Mesenchymal stem cell (in vitro differentiated cells and primary cell): ENCODE data around the gene LUZP2.

Source experiments
- DNase-seq: peaks from one replicate; pipeline ENCODE4 v3.0.0-alpha.2; 2013
- H2AFZ ChIP-seq: one replicate; pipeline ENCODE4 v1.6.1; 2013; ENCODE audit warnings: low read depth, mild to moderate bottlenecking, control low read depth, inconsistent platforms, low read length, moderate library complexity
- H2AK5ac ChIP-seq: 2 replicates; pipeline ENCODE4 v1.6.1; 2013; ENCODE audit warnings: low read length, moderate library complexity, mild to moderate bottlenecking, inconsistent platforms; ENCODE audit not compliant: severe bottlenecking
- H2BK120ac ChIP-seq: one replicate; pipeline ENCODE4 v1.6.1; 2013; ENCODE audit warnings: low read depth, mild to moderate bottlenecking, inconsistent platforms, low read length, moderate library complexity
- H2BK12ac ChIP-seq, 2 experiments: one replicate each; pipeline ENCODE4 v1.6.1; 2013; ENCODE audit warnings: inconsistent platforms in 2 of 2, low read length in 2 of 2, mild to moderate bottlenecking in 2 of 2, moderate library complexity in 2 of 2, control low read depth in 1 of 2
- H2BK15ac ChIP-seq: one replicate; pipeline ENCODE4 v1.6.1; 2013; ENCODE audit warnings: mild to moderate bottlenecking, low read depth, inconsistent platforms; ENCODE audit not compliant: poor library complexity, severe bottlenecking
- H2BK5ac ChIP-seq: 2 replicates; pipeline ENCODE4 v1.6.1; 2013; ENCODE audit warnings: low read depth, mild to moderate bottlenecking, low read length, control low read depth, inconsistent platforms; ENCODE audit not compliant: poor library complexity, severe bottlenecking
- H3K14ac ChIP-seq, 2 experiments: one replicate each; pipeline ENCODE4 v1.6.1; 2013; ENCODE audit warnings: inconsistent platforms in 2 of 2, low read length in 2 of 2, control low read depth in 1 of 2, mild to moderate bottlenecking in 1 of 2, moderate library complexity in 1 of 2
- H3K18ac ChIP-seq, 2 experiments: one replicate each; pipeline ENCODE4 v1.6.1; 2013; ENCODE audit warnings: inconsistent platforms in 2 of 2, low read length in 2 of 2, control low read depth in 1 of 2, low read depth in 1 of 2, mild to moderate bottlenecking in 1 of 2
- H3K23ac ChIP-seq, 2 experiments: one replicate each; pipeline ENCODE4 v1.6.1; 2013; ENCODE audit warnings: inconsistent platforms in 2 of 2, low read length in 2 of 2, mild to moderate bottlenecking in 2 of 2, moderate library complexity in 2 of 2, control low read depth in 1 of 2
- H3K27ac ChIP-seq: 2 replicates; pipeline ENCODE4 v1.5.1; 2013; ENCODE audit warnings: mild to moderate bottlenecking, moderate library complexity, low read length, control low read depth, inconsistent platforms; ENCODE audit not compliant: poor library complexity, severe bottlenecking
- H3K27me3 ChIP-seq, 2 experiments: 2 replicates each; pipeline versions ENCODE4 v1.6.1 to v1.7.0; 2013; ENCODE audit warnings: low read length in 2 of 2, mild to moderate bottlenecking in 2 of 2, moderate library complexity in 2 of 2, control low read depth in 1 of 2, inconsistent platforms in 1 of 2; ENCODE audit not compliant: control insufficient read depth in 1 of 2, insufficient read depth in 1 of 2
- H3K36me3 ChIP-seq, 2 experiments: 2 replicates each; pipeline versions ENCODE4 v1.6.1 to v1.7.0; 2013; ENCODE audit warnings: low read length in 2 of 2, control low read depth in 1 of 2, inconsistent platforms in 1 of 2, low read depth in 1 of 2, mild to moderate bottlenecking in 1 of 2; ENCODE audit not compliant: insufficient read depth in 2 of 2, control insufficient read depth in 1 of 2
- H3K4ac ChIP-seq, 2 experiments: one replicate each; pipeline ENCODE4 v1.6.1; 2013; ENCODE audit warnings: inconsistent platforms in 2 of 2, low read length in 2 of 2, mild to moderate bottlenecking in 2 of 2, moderate library complexity in 2 of 2, control low read depth in 1 of 2, low read depth in 1 of 2
- H3K4me1 ChIP-seq: 2 replicates; pipeline ENCODE4 v1.6.1; 2013; ENCODE audit warnings: low read depth, low read length, control low read depth; ENCODE audit not compliant: control insufficient read depth, insufficient read depth
- H3K4me2 ChIP-seq: 2 replicates; pipeline ENCODE4 v1.6.1; 2013; ENCODE audit warnings: low read length, mild to moderate bottlenecking, inconsistent platforms; ENCODE audit not compliant: poor library complexity, severe bottlenecking
- H3K4me3 ChIP-seq, 2 experiments: 2 replicates each; pipeline versions ENCODE4 v1.5.1 to v1.7.0; 2013; ENCODE audit warnings: low read length in 2 of 2, mild to moderate bottlenecking in 2 of 2, control low read depth in 1 of 2, low read depth in 1 of 2; ENCODE audit not compliant: insufficient read depth in 1 of 2
- H3K79me1 ChIP-seq: replicated peaks from 2 replicates; pipeline ENCODE4 v1.6.1; 2013; ENCODE audit warnings: mild to moderate bottlenecking, control low read depth, low read length, inconsistent platforms; ENCODE audit not compliant: poor library complexity, severe bottlenecking
- H3K9ac ChIP-seq: 2 replicates; pipeline ENCODE4 v1.7.0; 2013; ENCODE audit warnings: mild to moderate bottlenecking, low read length, moderate library complexity
- H3K9me3 ChIP-seq: 2 replicates; pipeline ENCODE4 v1.7.0; 2013; ENCODE audit warnings: mild to moderate bottlenecking, low read length; ENCODE audit not compliant: control insufficient read depth
- H4K8ac ChIP-seq: one replicate; pipeline ENCODE4 v1.6.1; 2013; ENCODE audit warnings: inconsistent platforms, mild to moderate bottlenecking, low read length, moderate library complexity
- H4K91ac ChIP-seq: one replicate; pipeline ENCODE4 v1.6.1; 2013; ENCODE audit warnings: mild to moderate bottlenecking, low read length, inconsistent platforms
- WGBS: methylation state at CpG from one replicate; pipeline ENCODE4 v1.1.7; 2013; ENCODE audit warnings: mixed read lengths; 5-methylcytosine and 5-hydroxymethylcytosine counted together

Gene LUZP2

DNA sequence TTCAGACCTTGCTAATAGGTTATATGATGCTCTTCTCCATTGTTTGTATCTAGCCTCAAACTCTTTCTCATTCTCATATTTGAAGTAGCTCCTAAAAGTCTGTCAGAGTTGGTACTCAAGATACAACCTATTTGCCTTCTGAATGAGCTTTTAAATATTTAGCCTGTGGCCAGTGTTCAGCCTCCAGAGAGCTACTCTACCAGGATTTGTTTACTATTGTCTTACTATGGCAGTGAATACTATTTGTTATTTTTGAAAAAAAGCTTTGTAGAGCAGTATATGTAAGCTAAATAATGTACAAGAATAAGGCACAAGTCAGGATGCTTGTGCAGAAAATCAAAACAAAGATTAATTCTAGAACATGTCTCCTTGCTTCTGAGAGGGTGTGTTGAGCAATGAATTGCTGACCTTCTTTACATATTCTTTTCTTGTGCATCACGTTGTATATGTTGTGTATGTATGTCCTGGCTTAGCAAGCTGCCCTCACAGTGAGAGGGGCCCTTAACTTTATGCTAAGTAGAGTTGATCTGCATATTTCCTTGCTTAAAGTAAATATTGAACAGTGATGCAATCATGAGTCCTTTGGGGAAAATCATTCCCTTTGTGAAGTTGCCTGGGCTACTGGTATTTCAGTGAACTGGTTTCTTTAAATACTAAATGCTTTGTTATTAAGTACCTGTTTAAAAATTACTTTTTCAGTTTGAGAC, 438.0 kb downstream of the LUZP2 start:
- no peak overlapping the region for H2BK5ac ChIP-seq
- H3K23ac ChIP-seq, result no peak overlapping the region
- no peak overlapping the region for H3K18ac ChIP-seq
- H3K9ac ChIP-seq, result no peak overlapping the region
- no peak overlapping the region for H2AK5ac ChIP-seq
- H2BK12ac ChIP-seq, result no peak overlapping the region
- no peaks in the 10 kb centered on the region for H3K36me3 ChIP-seq
- no peak overlapping the region for H4K91ac ChIP-seq
- no peaks in the 10 kb centered on the region for H3K9me3 ChIP-seq
- peak; percentile 43 for DNase-seq
- H3K4me3 ChIP-seq, result no peak overlapping the region
- H3K79me1 ChIP-seq, result no peaks in the 10 kb centered on the region
- no peak overlapping the region for H4K8ac ChIP-seq
- no peak overlapping the region for H3K4me2 ChIP-seq
- no peak overlapping the region for H2BK120ac ChIP-seq
- no peak overlapping the region for H2BK15ac ChIP-seq
- no peak overlapping the region for H2AFZ ChIP-seq
- H3K14ac ChIP-seq, result no peak overlapping the region
- WGBS, result 65% methylated on average over 1 of the region's 1 CpG
- H3K27me3 ChIP-seq, result no peaks in the 10 kb centered on the region
- H3K4ac ChIP-seq, result no peak overlapping the region
- H3K4me1 ChIP-seq, result no peaks in the 10 kb centered on the region
- no peak overlapping the region for H3K27ac ChIP-seq

DNA sequence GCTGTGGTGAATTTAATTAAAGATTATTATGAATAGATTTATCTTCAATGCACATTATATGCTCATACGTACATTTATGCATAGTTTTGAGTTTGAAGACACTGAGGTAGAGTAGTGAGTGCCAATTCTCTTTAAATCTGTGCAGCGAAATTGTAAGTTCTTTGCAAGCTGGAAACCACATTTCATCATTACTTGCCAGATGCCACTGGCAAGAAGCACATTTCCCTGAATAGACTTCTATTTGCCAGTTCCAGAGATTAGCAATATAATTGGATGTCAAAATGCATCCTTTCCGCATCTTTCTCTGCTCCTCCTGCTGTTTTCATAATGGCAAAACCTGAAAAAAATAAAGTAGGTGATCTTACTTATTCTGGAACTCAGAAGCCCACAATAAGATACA, 448.0 kb downstream of the LUZP2 start:
- Histone ChIP-seq H2BK15ac (no peak overlapping the region), H3K4ac (no peak overlapping the region), H3K9ac (no peak overlapping the region), H4K8ac (no peak overlapping the region), H3K27me3 (no peaks in the 10 kb centered on the region), H3K18ac (no peak overlapping the region), H2BK5ac (no peak overlapping the region), H3K9me3 (no peaks in the 10 kb centered on the region), H3K4me3 (no peak overlapping the region), H3K4me1 (no peaks in the 10 kb centered on the region), H3K36me3 (no peaks in the 10 kb centered on the region), H3K27ac (no peak overlapping the region), H4K91ac (no peak overlapping the region), H3K23ac (no peak overlapping the region), H2BK12ac (no peak overlapping the region), H3K14ac (no peak overlapping the region), H3K79me1 (no peaks in the 10 kb centered on the region), H2AFZ (no peak overlapping the region), H2BK120ac (no peak overlapping the region), H3K4me2 (no peak overlapping the region), H2AK5ac (no peak overlapping the region)
- no CpG with 5 or more reads among the region's 3 CpGs for WGBS
- no peak for DNase-seq

DNA sequence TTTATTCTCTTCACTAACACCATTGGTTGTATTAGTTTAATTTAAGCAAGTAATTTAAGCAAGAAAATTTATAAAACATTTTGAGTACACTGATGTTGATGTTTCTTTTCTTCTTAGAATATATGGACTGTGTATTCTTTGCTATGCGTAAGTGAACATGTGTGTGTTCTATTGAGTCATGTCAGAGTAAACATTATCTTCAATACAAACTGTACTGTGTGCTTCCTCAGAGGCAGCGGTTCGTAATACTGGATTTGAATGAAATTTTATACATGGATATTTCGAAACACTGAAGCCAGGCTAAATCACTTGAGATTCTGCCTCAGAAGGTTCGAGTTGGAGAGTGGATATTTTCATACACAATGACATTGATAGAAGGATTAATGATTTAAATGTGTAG, 452.6 kb downstream of the LUZP2 start:
- WGBS, result 74% methylated on average over 4 of the region's 5 CpGs
- H3K4me3 ChIP-seq, result no peak overlapping the region
- H3K18ac ChIP-seq, result no peak overlapping the region
- H3K27me3 ChIP-seq, result no peaks in the 10 kb centered on the region
- no peak overlapping the region for H3K14ac ChIP-seq
- no peak for DNase-seq
- no peak overlapping the region for H2BK15ac ChIP-seq
- H3K4me2 ChIP-seq, result no peak overlapping the region
- no peak overlapping the region for H4K8ac ChIP-seq
- H3K9ac ChIP-seq, result no peak overlapping the region
- no peaks in the 10 kb centered on the region for H3K4me1 ChIP-seq
- H2BK120ac ChIP-seq, result no peak overlapping the region
- no peak overlapping the region for H2BK12ac ChIP-seq
- H4K91ac ChIP-seq, result no peak overlapping the region
- no peaks in the 10 kb centered on the region for H3K36me3 ChIP-seq
- H2AK5ac ChIP-seq, result no peak overlapping the region
- H3K23ac ChIP-seq, result no peak overlapping the region
- no peak overlapping the region for H3K4ac ChIP-seq
- no peak overlapping the region for H2AFZ ChIP-seq
- peaks cover 3% of the 10 kb centered on the region for H3K9me3 ChIP-seq
- H3K79me1 ChIP-seq, result no peaks in the 10 kb centered on the region
- H3K27ac ChIP-seq, result no peak overlapping the region
- no peak overlapping the region for H2BK5ac ChIP-seq

DNA sequence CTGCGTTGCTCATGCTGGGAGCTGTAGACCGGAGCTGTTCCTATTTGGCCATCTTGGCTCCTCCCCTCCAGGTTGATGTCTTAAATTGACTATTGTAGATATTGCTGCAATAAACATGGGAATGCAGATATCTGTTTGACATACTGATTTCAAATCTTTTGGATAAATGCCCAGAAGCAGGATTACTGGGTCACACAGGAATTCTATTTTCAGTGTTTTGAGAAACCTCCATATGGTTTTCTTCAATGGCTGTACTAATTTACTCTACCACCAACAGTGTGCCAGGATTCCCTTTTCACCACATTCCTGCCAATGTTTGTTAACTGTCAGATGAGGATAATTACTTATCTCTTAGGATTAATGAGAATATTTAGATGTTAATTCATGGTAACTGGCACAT, 467.0 kb downstream of the LUZP2 start:
- no peak overlapping the region for H3K4ac ChIP-seq
- no peak overlapping the region for H4K91ac ChIP-seq
- H3K36me3 ChIP-seq, result no peaks in the 10 kb centered on the region
- H2AFZ ChIP-seq, result no peak overlapping the region
- H3K14ac ChIP-seq, result no peak overlapping the region
- H3K18ac ChIP-seq, result no peak overlapping the region
- no peak overlapping the region for H2BK5ac ChIP-seq
- no peak overlapping the region for H2BK15ac ChIP-seq
- no peak overlapping the region for H3K23ac ChIP-seq
- no peak overlapping the region for H3K4me3 ChIP-seq
- DNase-seq, result no peak
- H3K79me1 ChIP-seq, result no peaks in the 10 kb centered on the region
- no peak overlapping the region for H3K4me2 ChIP-seq
- H3K4me1 ChIP-seq, result no peaks in the 10 kb centered on the region
- no peak overlapping the region for H2BK120ac ChIP-seq
- H3K27me3 ChIP-seq, result no peaks in the 10 kb centered on the region
- no peaks in the 10 kb centered on the region for H3K9me3 ChIP-seq
- no CpG with 5 or more reads among the region's 2 CpGs for WGBS
- no peak overlapping the region for H3K27ac ChIP-seq
- no peak overlapping the region for H4K8ac ChIP-seq
- no peak overlapping the region for H2BK12ac ChIP-seq
- no peak overlapping the region for H2AK5ac ChIP-seq
- H3K9ac ChIP-seq, result no peak overlapping the region
